Activated CD4-positive, alpha-beta T cell treated with anti-CD3 and anti-CD28 coated beads for 24 hours (primary cell): ENCODE measurements around the gene CCDC148.
A peak's percentile ranks its signal among the peaks of the same experiment; 100 is the strongest.

Experiments used
- DNase-seq, 2 donors: peaks; one replicate each; pipeline ENCODE4 v3.0.0-alpha.2; 2020; ENCODE audit warnings: low read depth in 2 of 2

Gene CCDC148

DNA sequence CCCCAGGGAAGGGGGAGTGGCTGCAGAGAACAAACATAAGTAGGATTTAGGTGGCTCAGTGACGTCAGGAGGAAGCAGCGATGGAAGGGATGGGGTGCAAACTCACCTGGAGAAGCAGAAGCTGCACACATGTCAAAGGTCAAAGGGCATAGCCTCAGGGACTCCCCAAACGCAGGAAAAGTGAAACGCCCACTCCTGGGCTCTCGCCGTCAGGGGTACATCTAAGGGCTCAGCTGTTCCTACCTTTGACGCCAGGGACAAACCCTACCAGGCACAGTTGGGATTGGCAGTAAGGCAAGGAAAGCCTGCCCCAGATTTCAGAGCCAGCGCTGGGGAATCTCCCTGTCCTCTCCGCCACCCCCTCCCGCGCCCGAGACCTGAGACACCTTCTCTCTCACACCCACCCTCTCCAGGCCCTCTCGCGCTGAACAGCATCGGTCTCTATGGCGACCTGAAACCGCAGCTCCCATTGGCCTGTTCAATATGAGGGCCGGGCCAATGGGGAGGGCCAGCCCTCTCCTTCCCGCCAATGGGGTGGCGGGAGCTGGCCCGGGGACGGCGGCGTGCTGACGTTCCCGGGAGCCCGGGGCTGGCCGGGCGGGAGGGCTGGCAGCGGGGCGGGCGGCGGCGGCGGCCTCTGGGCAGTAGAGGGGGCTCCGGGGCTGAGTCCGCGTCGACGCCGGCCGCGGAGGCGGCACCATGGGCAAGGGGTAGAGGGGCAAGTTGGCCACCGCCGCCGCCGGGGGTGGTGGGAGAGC is at the start of gene CCDC148, which contains the start of gene PKP4:
TSS of gene CCDC148 (minus strand) at position 445 of the 758 bp plus-strand sequence. CDS start at position 131, 314 bp downstream.
TSS of gene PKP4 (plus strand) at position 644 of the 758 bp plus-strand sequence. CDS start 76,233 bp downstream, outside the sequence.
- peak; percentile 73 to 79 for DNase-seq

DNA sequence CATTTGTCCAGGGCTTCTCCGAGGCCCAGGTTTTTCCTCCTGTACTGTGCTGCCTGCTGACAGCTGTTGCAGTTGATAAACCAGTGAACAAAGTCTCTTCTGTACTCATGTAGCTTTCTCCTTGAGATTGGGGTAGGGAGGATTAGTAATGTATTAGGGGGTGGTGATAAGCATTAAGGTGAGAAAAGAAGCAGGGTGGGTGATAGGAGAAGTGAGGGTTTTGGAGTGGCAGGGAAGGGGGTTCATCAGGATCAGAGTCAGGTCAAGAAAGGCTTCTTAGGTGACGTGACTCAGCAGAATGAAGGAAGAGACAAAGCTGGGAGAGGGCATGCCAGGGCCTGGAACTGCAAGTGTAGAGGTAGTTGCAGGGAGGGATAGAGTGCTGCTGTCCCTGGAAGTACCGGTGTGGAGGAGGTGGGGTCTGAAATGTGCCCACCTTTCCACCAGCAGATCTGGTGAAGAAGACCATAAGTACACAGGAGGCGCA is 48.9 kb upstream of the CCDC148 start:
- DNase-seq = no peak

DNA sequence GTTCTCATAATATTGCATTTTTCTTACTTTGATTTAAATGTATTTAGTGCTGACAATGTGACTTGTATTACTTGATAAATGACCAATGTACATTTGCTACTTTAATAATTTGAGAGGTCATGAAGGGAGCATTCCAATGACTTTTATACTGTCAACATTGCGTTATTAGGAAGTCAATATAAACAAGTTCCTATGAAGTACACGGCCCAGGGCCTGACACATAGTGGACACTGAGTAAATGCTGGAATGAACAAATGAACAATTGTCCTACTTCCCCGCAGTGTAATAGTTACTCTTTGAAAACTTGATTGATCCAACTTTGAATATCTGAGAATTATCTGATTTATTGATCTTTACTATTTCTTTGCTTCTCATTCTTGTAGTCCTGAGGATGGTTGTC is 47.5 kb upstream of the CCDC148 start:
- no peak for DNase-seq

DNA sequence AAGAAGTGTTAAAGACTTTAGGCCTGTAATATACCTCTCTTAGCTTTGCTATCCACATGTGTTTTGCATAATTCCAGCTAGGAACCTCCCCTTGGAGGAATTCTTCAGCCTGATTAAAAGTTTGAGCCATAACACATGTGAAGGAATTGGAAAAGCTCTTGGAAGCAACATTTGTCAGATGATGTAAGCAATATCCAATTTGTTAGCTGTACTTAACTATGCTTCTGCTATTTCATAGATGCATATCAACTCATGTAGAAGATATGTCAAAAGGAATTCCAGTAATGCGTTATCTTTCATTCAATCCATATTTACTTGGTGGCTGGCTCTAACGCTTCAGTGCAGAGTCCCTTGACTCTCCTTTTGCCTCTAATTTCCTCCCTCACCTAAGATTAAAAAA is 46.4 kb upstream of the CCDC148 start:
- no peak for DNase-seq

DNA sequence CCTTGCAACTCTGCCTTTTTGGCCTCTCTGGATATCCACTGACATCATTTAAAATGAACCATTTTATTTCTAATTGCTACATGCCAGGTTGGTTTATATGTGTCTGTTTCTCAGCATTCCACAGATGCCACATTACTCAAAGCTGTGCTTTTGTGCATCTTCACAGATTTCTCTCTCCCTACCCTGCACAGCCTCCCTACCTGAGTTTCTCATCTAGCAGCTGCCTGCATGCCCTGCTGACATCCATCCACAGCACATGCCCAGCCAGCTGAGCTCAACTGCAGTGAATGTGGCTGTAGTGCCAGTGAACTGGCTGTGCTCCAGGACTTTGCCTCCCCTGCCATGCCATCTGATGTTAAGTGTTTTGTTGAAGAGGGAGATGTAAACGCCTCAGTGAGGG is 44.7 kb upstream of the CCDC148 start:
- no peak for DNase-seq

DNA sequence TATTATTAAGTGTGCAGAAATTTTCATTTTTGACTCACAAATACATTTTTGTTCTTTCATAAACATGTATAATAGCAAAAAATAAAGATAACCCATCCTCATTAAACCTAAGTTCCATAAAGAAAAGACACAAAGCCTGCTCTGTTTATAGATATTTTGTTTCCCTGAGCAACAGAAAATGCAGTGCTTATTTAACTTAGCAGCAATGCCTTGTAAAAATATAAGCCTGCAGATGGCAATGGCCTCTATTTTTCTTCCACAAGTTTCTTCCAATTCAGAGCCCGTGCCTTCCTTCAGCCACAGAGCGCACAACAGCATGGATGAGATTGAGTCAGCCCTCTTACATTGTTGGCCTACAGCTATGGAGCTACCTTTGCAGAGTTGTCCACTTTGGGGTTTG is 43.8 kb upstream of the CCDC148 start:
- DNase-seq = no peak

DNA sequence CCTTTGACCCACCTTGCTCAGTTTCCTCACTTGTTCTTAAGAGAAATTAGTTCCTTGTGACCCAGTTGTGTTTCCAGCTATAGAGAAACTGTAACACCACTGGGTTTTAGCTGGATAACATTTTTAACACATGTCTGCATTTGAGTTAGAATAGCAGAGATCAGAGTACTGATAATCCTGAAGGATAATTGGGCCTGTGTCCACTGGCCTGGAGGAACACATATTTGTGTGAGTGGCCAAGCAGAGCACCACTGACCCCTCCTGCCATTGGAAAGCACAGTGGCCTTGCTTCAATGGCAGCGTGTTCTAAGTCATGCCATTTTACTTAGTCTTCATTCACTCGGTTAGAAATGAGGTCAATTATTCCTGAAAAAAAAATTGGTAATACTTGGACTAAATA is 42.8 kb upstream of the CCDC148 start:
- no peak for DNase-seq

DNA sequence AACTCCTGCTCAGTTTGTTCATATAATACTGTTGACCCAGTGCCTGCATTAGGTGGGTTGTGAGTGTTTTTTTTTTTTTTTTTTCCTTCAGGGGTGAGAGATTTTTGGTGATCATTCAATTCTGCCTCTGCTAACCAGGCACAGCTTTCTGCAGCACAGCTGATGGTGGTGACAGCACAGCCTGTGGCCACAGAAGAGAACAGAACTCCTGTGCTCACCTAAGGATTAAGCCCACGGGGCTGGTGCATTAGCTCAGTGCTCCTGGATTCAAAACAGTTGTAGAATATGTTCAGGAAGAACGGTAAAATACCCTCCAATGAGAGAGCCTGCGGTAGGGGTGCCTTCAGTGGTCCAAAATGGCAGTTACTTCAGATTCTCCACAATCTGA is 42.2 kb upstream of the CCDC148 start:
- DNase-seq = no peak

DNA sequence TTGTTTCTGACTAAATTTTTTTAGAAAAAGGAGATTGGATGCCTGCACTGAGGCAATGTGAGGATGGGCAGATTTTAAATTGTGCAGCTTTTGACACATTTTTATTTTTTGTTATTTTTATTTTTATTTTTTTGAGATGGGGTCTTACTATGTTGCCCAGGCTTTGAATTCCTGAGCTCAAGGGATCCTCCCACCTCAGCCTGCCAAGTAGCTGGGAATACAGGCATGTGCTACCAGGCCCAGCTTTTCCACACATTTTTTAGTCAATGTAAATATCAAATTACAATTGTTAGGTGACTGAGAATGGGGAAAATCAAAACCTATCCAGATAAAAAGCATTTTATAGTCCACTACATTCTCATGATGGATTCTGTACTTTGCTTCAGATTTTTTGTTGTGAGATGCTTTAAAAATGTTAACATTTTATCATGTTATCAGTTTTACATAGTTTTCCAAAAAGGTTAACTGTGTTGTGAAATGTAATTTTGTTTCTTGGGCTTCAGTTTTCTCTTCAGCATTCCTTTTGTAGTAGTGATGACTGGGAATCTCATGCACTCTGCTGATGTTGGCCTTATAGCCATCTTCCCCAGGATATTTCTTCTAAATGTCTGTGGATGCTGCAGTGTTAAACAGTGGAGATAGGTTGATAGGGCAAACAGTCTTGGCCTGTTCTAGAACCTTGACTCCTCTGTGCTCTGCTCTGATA is 41.6 kb upstream of the CCDC148 start:
- DNase-seq = no peak

DNA sequence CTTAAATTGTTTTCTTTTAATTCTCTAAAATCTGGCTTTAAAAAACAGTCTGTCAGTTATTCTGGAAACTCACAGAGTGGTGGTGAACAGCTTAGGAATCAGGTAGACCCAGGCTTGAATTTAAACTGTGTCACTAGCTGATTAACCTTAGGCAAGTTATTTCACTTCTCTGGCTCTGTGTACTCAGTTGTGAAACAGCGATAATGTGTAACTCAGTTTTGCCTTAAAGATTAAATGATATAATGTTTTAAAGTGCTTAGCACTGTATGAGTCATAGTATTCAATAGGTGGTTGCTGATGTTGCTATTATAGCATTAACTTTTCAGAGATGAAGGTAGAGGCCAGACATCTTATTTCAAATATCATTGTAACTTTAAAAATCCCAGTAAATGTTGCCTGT is 40.9 kb upstream of the CCDC148 start:
- no peak for DNase-seq

DNA sequence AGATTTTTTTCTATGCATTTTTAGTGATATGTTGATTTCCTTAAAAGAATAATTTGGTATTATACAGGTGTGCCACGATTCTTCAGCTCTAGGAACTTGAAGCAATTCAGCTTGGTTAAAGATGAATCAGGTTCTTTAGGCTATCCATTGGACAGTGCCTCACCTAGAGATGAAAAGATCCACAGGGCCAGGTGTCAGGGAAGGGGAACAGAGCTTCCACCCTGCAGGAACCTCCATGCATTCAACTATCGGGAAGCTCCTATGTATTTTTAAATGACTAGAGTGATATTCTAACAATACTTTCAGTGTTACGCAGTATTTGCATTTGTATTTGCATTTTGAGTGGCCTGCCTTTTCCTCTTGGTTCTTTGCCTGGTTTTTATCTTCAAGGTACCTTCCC is 40.4 kb upstream of the CCDC148 start:
- no peak for DNase-seq

DNA sequence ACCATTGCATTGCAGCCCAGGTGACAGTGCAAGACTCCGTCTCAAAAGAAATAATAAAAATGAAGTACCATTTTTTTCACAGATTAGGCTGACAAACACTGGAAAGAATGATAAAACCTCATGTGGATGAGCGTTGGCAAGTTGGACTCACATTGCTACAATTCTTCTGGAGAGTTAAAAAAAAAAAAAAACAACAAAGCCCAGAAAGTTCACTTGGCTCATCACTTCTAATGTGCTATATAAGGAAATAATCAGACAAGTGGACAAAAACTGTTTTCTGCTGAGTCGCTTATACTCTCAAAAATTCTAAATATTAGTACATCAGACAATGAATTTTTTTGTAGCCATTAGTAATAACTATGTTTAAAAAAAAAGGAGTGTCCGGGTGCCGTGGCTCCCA is 38.6 kb upstream of the CCDC148 start:
- DNase-seq = no peak

DNA sequence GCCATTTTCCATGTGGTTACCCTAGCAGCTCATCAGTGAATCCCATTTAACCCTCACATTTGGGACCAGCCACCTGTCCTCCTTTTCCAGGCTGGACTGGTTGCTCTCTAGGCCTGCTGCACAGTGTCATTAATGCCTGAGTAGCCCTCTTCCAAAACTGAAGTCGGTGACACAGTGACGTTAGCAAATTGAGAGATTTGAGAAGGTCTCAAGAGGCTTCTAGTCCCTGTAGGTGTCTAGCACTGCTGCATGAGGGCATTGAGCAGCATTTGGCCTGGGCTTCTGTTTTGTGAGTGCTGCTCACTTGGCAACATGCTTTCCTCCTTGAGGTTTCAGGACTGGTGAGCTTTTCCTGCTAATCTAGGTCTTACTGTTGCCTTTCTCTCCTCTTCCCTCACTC is 36.9 kb upstream of the CCDC148 start:
- DNase-seq = no peak

DNA sequence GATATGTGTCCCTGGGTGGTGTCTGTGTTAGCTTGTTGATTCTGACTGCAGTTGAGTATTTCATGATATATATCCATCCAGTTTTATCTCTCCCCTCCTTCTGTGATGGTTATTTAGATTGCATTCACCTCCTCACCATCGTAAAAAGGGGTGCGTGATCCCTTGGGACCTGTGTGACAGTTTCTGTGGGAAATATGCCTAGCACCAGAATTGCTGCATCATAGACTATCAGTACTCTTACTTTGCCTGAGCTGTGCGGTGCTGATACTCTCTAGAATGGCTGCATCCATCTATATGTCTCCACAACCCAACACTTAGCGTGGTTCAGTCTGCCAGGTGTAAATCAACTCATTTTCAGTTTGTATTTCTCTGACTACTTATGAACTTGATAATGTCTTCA is 34.5 kb upstream of the CCDC148 start:
- no peak for DNase-seq

DNA sequence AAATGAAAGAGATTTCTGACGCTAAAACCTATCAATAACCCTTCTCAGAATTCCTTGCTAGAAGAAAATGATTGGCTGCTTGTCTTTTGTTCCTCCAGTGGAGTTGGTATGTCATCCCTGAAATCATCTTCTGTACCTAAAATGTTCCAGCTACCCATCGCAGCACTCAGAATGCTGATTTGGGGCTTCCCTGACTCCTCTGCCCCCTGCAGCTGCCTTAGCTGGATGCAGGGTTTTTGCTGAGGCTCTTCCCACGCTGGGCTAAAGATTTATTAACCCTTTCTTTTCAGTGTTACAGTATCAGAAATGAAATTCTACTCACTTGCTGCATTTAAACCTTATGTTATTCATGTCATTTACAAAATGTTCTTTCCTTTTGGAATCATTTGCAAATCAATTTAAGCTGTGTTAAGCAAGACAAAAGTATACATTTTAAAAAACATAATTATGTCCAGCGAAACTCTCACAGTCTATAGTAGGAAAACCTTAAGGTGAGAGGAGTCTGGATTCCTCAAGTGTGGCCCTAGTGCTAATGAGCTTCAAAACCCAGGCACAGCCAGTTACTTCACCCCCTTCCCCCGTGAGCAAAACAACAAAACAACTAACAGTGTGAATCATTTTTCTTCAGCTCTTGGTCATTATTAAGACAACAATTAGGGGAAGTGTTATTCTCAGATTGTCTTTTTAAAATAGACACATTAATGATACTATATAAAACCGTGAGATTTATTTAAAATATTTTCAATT is 33.0 kb upstream of the CCDC148 start:
- no peak for DNase-seq

DNA sequence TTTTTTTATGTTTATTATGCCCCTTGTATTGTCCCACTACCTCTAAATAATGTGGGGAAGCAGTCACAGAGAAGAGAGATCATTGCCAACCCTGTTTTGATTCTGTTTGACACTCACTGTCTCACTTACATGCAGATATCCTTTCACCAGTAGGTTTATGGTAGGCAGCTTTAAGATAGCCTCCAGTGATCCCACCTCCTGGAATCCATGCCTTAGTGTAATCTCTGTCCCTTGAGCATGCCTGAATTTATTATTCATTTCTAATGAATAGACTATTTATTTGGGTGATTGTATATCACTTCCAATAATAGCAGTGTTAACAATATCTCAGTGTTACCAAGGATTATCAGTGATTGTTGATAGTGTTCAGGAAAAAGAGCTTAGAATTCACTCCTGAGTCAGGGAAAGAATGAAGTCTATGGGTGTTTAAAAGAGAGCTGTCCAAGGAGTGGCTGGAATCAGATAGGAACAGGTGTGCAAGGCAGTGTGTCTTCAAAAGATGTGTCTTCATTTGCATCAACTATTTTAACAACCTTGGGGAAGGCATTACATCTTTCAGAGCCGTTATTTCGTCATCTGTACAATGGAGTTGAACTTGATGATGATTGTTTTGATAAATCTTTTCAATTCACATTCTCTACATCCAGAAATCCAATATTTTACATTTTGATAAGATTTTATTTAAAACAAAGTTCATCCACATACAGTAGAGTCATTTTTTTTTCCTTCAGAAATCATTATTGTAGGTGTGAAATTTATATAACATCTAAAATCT is 32.1 kb upstream of the CCDC148 start:
- DNase-seq = no peak

DNA sequence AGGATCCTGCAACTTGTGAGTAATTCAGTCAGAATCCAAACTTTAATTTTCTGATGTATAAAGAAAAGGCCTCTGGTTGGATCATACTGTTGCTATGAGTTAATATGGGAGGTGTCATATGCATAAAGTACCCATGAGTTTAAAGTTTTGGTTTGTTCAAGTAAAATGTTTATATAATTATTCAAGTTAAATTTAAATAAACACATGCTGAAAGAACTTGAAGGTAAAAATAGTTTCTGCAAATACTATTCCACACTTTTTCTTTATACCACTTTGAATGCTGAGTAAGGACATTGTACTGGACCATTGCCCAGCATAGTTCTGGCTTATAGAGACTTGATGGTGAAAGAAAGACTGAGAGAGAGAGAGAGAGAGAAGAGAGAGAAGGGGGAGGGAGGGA is 30.9 kb upstream of the CCDC148 start:
- no peak for DNase-seq

DNA sequence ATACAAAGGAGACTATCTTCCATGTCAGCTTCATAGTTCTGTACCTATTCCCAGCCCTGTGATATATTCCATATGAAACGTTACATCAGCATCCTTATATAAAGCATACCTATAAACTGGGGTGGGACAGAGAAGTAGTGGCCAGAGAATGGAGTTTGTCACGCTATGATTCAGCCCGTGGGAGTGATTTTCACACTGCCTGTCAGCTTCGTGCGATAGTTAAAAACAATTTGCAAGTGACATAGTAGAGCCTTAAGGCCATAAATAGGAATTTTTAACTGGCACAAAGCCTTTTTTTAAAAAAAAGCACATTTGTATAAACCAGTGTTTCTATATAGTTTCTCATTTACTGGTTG is 30.4 kb upstream of the CCDC148 start:
- no peak for DNase-seq

DNA sequence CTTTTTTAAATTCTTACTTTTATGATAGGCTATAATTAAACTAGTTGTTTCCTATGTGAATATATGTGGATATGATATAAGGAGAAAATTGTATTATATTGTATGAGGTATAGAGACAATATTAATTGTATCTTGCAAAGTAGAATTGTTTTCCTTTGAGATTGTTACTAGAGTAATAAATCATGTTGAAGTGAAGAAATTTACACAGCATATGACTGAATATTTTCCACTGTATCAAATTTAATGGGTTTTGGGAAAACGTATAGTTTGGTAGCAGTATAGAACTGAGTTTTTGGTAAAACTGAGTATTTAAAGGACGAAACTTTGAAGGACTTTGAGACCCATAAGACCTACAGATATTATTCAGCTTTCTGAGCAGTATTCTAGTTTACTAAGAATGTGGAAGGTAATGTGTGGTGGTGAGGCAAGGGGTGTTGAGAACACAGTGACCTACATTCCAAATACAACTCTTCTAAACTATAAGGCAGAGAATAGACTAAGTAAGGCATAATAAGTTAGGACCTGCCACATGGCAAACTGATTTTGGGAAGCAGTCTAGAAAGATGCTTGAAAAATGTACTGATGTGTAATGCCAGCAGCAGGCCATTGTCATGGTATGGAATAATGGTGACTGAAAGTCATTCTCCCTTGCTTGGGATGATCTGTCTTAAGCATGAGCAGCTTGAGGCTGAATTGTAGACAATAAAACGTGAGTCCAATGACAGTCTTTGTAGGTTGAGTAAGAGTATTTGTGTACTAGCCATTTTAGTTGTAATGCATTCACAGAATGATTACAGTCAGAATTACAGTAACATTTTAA is 29.8 kb upstream of the CCDC148 start:
- DNase-seq = no peak

DNA sequence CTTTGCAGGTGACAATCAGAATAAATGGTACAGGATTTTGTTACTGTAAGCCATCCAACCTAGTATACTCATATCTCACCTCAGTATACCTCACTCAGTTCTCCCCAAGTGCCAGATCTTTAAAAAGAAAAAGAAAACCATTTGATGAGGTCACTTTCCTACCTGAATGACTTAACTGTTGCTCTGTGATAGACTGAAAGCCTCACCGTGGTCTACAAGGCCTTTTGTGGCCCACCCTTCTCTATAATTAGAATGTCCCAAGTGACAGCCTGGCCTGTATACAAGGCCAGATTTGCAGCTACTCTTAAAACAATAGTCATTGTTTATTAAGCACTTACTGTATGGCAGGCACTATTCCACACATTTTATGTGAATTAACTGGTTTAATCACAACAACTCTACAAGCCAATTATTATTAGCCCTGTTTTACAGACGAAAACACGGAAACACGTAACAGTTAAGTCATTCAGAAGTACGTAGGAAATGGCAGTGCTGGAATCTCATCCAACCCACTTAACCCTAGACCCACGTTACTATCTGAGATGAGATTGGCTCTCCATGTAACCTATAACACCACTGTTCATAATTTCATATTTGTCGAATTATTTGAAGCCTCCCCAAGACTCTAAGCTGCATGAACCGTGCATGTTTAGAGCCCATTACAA is 28.5 kb upstream of the CCDC148 start:
- no peak for DNase-seq
